Fibroblast of gingiva (primary cell): ENCODE data around the gene MYADM.
"Not testable (repeated sequence)": the region's sequence is repeated elsewhere in the genome, so short reads cannot be mapped to it uniquely, and the experiment has no call there.

Experiments used
- DNase-seq: peaks from one replicate; pipeline ENCODE4 v3.0.0-alpha.2; 2011; ENCODE audit warnings: low read depth

Gene MYADM

DNA sequence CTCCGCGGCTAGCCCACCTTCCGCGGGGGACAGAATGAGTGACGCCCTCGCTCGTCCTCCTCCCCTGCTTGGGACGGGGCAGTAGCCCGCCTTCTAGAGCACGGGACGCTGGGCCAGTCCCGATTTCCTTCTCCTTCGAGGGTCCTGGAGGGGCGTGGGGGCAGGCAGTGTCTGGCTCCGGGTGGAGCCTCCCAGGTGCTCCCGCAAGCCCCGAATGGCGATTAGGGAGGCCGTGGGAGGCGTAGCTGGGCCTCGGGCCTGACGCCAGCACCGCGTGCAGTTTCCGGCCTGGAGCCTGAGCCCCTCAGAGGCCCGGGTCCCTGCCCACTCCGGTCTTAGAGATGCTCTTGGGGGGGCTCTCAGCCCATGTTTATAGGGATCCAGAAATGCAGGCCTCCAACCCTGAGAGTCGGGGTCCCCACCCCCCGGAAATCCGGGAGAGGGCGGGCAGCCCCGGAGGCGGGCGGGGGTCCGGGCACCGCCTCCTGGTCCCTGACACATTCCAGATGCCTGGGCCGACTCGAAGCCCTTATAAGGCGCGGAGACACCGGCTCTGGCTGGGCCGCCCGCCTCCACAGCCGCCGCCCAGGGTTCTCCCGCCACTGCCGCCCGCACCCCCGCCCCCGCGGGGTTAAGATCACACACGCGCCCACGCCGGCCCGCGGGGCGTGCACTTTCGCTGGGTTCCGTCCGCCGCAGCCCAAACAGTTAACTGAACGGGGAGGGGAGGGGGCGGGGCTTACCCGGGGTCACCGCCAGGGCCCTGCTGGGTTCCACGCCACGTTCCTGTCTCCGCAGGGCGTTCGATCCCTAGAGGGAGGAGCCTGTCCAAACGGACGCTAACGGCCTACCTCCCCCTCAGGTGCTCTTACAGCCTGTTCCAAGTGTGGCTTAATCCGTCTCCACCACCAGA is 1.5 kb downstream of the MYADM start:
- DNase-seq = peak; percentile 88

DNA sequence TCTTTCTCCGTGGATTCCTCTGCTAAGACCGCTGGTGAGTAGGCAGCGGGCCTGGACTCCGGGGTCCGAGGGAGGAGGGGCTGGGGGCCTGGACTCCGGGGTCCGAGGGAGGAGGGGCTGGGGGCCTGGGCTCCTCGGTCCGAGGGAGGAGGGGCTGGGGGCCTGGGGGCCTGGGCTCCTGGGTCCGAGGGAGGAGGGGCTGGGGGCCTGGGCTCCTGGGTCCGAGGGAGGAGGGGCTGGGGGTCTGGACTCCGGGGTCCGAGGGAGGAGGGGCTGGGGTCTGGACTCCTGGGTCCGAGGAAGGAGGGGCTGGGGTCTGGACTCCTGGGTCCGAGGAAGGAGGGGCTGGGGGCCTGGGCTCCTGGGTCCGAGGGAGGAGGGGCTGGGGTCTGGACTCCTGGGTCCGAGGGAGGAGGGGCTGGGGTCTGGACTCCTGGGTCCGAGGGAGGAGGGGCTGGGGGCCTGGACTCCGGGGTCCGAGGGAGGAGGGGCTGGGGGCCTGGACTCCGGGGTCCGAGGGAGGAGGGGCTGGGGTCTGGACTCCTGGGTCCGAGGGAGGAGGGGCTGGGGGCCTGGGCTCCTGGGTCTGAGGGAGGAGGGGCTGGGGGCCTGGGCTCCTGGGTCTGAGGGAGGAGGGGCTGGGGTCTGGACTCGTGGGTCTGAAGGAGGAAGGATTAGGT is 2.3 kb downstream of the MYADM start:
- DNase-seq = not testable (repeated sequence)

DNA sequence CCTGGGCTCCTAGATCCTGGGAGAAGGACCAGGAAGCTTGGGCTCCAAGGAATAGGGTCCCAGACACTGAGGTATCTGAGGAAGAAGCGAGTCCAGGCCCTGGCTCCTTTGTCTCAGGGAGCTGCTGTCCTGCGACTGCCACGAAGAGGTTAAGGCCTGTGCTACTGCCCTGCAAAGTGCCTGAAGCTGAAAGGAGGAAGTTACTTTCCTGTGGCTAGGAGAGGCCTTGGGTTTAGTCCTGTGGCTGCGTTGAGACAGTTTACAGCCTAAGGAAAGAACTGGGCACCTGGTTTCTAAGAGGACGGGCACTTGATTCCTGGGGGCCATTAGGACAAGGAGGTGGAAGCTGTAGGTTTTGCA is 2.8 kb downstream of the MYADM start:
- DNase-seq = no peak

DNA sequence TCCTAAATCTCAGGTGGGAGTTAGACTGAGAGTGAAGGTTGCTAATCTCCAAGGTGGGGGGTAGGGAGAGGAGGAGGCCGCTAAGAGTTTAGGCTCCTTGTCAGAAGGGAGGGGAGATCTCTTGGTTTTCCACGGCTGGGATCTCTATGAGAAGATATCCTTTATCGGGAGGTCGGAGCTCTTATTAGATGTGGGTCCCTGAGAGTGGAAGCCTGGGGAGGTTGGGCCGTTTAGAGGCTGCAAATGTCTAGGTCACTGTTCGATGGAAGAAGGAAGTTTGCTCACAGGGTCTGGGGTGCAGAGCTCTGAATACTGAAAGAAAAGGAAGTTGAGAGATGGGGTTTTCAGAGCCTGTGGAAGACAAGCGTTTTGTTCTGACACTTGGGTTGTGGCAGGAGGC is 3.8 kb downstream of the MYADM start:
- DNase-seq = no peak

DNA sequence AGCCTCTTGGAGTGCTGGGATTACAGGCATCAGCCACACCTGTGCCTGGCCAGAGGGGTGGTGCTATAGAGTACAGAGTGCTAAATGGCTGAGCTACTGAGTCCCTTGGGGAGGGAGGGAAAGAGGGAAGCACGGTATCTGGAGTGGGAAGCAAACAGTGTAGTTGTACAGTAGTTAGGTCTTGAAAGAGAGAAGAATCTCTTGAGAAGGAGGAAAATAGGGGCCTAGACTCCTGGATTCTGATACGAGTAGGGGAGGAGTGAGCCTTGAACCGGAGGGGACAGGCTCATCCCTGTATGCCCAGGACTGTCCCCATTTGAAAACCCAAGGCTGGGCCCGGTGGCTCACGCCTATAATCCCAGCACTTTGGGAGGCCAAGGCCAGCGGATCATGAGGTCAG is 5.1 kb downstream of the MYADM start:
- no peak for DNase-seq

DNA sequence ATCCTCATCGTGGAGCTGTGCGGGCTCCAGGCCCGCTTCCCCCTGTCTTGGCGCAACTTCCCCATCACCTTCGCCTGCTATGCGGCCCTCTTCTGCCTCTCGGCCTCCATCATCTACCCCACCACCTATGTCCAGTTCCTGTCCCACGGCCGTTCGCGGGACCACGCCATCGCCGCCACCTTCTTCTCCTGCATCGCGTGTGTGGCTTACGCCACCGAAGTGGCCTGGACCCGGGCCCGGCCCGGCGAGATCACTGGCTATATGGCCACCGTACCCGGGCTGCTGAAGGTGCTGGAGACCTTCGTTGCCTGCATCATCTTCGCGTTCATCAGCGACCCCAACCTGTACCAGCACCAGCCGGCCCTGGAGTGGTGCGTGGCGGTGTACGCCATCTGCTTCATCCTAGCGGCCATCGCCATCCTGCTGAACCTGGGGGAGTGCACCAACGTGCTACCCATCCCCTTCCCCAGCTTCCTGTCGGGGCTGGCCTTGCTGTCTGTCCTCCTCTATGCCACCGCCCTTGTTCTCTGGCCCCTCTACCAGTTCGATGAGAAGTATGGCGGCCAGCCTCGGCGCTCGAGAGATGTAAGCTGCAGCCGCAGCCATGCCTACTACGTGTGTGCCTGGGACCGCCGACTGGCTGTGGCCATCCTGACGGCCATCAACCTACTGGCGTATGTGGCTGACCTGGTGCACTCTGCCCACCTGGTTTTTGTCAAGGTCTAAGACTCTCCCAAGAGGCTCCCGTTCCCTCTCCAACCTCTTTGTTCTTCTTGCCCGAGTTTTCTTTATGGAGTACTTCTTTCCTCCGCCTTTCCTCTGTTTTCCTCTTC is 6.3 kb downstream of the MYADM start:
- no peak for DNase-seq

DNA sequence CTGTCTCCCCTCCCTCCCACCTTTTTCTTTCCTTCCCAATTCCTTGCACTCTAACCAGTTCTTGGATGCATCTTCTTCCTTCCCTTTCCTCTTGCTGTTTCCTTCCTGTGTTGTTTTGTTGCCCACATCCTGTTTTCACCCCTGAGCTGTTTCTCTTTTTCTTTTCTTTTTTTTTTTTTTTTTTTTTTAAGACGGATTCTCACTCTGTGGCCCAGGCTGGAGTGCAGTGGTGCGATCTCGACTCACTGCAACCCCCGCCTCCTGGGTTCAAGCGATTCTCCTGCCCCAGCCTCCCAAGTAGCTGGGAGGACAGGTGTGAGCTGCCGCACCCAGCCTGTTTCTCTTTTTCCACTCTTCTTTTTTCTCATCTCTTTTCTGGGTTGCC is 6.9 kb downstream of the MYADM start:
- no peak for DNase-seq

DNA sequence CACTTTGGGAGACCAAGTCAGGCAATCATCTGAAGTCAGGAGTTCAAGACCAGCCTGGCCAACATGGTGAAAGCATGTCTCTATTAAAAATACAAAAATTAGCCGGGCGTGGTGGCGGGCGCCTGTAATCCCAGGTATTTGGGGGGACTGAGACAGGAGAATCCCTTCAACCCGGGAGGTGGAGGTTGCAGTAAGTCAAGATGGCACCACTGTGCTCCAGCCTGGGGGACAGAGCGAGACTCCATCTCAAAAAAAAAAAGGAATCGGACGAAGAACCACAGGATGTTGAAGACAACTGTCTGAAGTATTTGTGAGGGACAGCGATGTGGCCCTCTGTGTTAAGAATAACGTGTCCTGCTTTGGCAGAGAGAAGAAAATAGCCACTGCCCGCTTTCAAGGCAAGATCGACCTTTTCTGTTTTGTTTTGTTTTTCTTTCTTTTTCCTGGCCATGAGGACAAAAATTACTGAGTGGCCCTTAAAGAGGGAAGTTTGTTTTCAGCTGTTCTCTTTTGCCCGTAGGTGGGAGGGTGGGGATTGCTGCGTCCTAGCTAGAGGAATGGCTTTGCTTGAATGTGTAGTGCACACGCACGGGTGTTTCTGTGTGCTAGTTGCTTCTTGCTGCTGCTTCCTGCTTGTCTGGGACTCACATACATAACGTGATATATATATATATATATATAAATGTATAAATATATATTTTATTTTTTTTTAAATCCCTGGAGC is 8.1 kb downstream of the MYADM start:
- DNase-seq = no peak

DNA sequence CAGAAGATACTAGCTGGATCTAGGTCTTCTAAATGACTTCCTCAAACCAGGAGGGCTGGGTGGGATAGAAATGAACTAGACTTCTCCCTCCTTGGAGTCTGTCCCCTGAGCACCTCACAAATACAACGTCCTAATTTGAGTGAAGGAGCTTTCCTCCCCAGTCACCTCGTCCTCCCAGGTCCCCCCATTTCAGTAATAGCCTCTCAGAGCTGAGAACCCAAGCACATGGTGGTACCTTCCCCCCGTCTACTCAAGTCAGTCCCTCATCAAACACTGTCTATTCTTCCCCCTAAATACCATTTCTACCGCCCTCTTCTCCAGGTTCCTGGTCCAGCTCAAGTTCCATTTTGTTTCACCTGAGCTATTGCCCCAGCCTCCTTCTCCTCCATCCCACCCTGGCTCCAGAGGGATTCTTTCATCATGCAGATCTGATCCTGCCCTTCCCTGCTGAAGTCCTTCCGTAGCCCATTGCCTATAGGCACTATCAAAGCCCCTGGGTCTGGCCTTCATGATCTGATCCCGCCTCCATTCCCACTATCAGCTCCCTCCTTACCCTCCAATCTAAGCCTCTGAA is 9.1 kb downstream of the MYADM start:
- no peak for DNase-seq

DNA sequence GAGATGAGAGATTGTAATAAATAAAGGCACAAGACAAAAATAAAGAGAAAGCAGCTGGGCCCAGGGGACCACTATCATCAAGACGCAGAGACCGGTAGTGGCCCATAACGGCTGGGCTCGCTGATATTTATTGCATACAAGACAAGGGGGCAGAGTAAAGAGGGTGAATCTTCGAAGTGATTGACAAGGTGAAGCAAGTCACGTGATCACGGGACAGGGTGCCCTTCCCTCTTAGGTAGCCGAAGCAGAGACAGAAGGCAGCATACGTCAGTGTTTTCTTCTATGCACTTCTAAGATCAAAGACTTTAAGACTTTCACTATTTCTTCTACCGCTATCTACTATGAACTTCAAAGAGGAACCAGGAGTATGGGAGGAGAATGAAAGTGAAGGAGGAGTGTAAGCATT is 9.7 kb downstream of the MYADM start:
- DNase-seq = no peak

DNA sequence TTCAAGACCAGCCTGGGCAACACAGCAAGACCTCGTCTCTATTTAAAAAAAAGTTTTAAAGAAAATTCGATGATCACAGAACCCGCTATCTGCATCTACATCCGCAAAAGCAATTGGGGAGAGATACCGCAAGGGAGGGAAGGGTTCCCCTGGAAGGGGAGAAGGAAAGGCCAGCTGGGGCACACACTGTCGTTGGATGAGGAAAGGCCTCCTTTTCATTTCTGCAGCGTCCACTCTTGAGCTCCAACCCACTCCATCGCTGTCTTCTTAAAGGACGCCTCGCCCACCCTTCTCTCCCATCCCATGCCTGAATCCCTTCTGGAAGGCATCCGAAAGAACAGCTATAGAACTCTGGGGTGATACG is 11.1 kb downstream of the MYADM start:
- no peak for DNase-seq

DNA sequence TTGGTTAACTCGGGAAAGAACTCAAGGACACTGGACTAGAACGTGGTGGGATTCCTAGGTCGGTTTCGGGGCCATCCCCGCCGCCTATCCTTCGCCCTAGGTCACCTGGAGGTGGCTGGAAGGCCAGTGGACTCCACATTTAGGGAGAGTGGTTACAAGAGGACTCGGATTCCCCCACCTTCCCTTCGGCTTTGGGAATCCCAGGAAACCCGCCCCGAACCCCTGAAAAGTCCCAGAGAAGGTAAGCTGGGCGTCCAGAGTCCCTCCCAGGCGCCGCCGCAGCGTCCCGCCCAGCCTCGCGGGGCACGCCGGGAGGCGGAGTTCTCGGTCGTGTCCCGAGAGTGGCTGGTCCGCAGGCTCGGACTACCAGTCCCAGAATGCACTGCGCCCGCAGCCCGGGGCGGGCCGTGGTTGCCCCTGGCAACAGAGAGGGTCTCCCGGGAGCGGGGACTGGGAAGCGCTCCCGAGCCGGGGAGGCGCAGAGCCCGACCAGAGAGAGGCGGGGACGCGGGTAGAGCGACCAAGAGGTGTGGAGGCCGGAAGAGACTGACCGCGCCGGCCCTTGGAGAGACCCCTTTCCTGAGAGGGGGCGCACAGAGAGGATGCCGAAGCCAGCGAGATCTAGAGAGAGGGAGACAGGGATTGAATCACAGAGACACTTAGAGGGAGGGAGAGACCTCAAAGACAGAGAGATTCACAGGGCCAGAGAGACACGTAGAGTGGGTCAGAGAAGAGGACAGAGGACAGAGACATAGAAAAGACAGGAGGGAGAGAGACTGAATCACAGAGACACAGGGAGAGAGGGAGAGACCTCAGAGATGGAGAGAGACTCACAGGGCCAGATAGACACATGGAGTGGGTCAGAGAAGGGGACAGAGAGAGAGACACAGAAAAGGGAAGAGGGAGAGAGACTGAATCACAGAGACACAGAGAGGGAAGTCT is 11.7 kb downstream of the MYADM start:
- DNase-seq = peak; percentile 90

DNA sequence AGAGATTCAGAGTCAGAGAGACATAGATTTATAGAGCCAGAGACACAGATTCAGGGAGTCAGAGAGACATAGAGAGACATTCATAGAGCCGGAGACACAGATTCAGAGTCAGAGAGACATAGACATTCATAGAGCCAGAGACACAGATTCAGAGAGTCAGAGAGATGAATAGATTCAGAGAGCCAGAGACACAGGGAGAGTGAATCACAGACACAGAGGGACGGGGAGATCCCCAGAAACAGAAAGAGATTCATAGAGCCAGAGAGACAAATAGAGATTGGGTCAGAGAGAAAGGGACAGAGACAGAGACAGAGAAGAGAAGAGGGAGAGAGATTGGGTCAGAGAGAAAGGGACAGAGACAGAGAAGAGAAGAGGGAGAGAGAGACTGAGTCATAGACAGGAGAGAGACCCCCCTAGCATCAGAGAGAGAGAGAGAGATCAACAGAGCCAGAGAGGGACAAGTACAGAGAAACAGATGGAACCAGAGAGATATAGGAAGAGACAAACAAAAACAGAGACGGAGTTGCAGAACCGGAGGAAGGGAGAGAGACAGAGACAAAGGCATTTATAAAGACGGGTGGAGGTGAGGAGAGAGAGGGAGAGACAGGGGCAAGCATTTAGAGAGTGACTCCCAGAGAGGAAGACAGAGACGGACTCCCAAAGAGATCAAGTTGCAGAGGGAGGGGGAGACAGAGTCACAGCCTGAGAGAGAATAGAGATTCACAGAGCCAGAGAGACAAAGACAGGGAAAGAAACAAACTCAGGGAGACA is 13.2 kb downstream of the MYADM start:
- DNase-seq = no peak

DNA sequence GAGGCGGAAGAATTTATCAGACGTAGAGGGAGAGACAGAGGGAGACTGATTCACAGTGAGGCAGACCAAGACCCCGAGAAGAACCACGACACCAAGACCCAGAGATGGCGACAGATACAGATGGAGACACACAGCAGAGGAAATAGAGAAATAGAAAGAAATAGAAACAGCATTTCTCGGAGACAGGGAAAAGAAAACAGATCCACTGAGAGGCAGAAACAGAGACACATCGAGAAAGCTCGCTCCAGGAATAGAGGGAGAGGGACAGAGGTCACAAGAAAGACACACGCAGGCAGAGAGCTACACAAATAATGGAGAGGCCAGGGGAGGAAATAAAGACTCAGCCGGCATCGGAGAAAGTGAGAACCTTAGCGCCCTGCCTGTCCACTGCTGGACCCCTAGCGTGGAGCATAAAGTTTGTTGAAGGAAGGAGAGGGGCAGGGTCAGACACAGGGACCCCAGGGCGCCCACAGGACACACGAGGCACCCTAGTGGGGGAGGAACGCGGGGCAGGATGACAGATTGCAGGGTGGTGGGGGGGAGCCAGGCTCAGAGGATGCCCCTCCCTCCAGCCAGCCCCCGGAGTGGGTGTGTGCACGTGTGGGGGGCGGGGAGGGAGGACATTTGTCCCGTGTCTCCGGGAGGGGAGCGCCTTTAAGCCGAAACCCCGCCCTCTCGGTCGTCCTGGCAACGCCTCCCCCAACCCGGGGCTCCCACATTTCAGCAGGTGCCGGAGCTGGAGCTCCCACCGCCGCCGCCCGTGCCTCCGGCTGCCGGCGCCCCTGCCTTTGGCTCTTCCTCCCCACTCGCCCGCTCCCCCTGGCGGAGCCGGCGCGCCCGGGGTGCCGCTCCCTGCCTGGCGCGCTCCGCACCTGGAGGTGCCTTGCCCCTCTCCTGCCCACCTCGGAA is 14.1 kb downstream of the MYADM start, which contains the start of gene PRKCG:
Gene PRKCG, plus strand, starts transcription at position 716 of the 909 bp plus-strand sequence. CDS start 298 bp downstream, outside the sequence.
- DNase-seq = no peak

DNA sequence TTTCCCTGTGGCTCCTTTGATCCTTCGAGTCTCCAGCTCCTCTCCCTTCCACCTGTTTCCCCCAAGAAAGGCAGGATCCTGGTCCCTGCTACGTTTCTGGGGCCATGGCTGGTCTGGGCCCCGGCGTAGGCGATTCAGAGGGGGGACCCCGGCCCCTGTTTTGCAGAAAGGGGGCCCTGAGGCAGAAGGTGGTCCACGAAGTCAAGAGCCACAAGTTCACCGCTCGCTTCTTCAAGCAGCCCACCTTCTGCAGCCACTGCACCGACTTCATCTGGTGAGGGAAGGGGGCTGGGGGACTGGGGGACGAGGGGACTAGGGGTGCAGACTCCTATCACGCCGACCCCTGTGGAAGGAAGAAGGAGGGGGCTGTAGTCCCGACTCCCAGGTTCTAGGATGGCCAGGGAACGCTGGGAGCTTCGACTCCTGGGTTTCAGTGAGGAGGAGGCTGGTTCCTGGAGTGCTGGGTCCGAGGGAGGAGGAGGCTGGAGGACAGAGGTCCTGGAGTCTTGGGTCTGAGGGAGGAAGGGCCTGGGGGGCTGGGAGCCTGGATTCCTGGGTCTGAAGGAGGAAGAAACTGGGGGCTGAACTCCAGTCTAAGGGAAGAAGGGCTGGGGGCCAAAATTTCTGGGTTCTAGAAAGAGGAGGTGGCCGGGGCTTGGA is 14.8 kb downstream of the MYADM start:
- no peak for DNase-seq

DNA sequence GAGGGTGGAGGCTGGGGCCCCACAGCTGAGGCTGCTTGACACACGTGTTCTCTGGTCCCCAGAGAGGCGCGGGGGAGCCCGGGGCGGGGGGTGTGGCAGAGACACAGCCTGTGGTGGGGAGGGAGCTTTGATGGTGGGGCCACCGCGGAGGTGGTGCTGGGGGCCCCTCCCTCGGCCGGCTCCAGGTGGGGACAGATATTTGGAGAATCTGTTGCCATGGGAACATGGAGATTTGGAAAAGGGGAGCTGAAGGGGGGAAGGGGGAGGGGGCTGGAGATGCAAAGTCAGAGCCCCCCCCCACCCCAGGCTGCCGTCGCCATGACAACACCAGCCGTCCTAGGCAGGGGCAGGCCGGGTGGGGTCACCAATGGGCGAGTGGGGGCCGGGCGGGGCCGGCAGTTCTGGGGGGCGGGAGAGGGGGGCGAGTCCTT is 15.6 kb downstream of the MYADM start:
- no peak for DNase-seq

DNA sequence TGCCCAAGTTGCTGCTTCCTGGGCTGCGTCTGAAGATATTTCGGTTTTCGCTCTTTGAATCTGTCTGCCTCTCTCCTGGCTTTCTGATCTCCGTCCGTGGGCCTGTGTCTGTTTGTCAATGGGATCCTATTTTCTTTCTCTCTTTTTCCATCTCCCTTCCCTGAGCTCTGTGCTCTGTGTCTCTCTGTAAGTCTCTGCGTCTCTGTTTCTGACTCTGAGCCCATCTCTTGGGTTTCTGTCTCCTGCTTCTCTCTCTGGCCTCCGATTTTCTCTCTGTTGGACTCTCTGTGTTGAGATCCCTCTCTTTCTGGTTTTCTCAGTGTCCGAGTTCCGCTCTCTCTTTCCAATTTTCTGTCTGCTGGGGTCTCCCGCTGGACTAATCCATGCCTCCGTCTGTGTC is 16.1 kb downstream of the MYADM start:
- DNase-seq = no peak

DNA sequence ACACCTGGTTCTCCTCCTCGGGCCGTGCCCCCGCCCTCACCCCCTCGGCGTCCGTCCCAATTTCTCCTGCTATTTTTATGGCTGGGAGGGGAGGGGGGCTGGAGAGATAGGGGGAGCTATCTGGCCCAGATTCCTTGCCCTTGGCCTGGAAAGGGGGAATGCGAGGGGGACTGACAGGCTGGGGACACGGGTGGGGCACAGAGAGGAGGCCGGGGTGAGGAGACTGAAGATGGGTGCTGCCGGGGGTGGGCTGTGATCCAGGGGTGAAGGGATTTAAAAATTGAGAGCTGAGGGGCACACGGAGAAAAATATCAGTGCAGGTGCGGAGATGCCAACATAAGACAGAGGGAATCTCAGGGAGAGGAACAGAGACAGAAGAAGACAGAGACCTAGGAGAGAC is 16.6 kb downstream of the MYADM start:
- no peak for DNase-seq
